GM19239 (cell line): ENCODE results near the gene GRIK3.
"Not testable (repeated sequence)": the region's sequence is repeated elsewhere in the genome, so short reads cannot be mapped to it uniquely, and the experiment has no call there.

Experiments used
- DNase-seq: peaks from one replicate; pipeline ENCODE4 v3.0.0; 2011; ENCODE audit warnings: low spot score; ENCODE audit not compliant: insufficient read length
- FAIRE-seq: peaks from 2 replicates; lab custom pipeline; 2011; peaks lifted over from hg19 to GRCh38; lab: Jason Lieb, UNC

The GRIK3 gene

DNA sequence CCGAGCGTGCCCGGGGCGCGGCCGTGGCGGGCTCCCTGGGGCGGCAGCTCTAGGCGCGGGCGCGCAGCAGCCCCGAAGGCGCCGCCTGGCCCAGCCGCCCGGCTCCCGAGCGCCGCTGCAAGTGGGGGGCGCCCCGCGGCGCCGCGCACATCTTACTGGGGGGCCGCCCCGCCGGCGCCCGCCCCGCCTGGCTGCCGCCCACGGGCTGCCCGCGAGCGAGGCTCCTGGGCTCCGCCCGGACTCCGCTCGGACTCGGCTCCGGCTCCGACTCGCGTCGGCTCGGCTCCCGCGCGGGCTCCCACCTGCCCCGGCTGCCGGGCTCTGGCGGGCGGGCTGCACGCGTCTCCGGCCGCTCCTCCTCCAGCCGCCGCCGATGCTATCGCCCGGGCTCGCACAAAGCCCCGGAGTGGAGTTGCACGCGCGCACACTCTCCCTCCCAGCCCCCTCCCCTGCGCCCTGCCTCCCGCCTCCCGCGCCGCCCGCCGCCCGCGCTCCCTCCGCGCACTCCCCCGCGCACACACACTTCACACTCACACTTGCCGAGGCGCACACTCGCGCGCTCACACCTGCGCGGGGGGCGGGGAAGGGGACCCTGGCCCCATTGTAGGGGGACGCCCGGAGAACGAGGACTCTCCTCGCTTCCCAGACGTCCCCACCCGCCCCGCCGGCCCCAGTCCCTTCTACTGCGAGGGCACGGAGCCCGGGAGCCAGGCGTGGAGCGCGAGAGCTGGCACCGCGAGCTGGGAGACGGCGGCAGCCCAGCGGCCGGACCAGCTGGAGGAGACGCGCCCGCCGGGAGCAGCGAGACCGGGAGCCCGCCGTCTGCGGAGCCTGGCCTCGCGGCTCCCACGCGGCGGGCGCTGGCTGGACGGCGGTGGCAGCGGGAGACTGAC lies at the start of gene GRIK3:
Gene GRIK3, minus strand, starts transcription at position 395 of the 893 bp plus-strand sequence. CDS start 407 bp downstream, outside the sequence.
- no peak for FAIRE-seq
- no peak for DNase-seq

DNA sequence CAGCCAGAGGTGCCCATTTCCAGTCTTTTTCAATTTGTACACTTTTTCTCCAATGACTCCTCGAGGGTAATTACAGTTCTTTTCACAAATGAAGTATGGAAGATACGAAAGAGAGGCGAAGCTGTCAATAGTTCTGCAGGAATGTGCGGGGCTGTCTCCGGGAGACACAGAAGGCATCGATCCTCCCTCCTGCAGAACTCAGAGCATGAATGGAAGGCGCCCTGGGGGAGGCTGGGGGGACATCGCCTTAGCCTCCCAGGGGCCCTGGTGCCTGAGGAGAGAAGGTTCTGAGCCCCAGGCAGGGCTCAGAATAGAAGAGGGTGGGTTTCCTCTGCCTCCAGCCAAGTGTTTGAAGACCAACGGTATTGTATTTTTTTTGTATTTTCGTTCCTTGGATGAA lies 49.7 kb upstream of the GRIK3 start:
- FAIRE-seq (no peak), DNase-seq (no peak)

DNA sequence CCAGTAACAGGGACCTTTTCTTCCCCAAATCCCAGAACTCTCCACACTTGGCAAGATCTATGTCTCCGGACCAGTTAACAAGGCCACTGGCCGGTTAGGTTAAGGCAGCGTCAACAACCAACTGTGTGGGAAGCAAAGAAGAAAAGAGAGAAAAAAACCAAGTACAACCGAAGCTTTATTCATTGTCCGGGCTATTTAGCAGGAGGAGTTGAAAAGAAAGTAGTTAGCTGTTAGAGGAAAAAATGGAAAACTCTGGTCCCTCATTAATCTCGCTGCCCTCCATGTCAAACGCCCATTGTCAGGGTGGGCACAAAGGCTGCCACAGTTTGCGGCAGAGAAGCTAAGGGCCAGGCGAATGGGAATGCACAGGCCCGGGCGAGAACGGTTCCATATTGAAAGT lies 49.3 kb upstream of the GRIK3 start:
- FAIRE-seq (no peak), DNase-seq (no peak)

DNA sequence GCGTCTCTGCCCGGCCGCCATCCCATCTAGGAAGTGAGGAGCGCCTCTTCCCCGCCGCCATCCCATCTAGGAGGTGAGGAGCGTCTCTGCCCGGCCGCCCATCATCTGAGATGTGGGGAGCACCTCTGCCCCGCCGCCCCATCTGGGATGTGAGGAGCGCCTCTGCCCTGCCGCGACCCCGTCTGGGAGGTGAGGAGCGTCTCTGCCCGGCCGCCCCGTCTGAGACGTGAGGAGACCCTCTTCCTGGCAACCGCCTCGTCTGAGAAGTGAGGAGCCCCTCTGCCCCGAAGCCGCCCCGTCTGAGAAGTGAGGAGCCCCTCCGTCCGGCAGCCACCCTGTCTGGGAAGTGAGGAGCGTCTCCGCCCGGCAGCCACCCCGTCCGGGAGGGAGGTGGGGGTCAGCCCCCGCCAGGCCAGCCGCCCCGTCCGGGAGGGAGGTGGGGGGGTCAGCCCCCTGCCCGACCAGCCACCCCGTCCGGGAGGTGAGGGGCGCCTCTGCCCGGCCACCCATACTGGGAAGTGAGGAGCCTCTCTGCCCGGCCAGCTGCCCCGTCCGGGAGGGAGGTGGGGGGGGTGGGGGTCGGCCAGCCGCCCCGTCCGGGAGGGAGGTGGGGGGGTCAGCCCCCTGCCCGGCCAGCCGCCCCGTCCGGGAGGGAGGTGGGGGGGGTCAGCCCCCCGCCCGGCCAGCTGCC lies 46.1 kb upstream of the GRIK3 start:
- not testable (repeated sequence) for DNase-seq, FAIRE-seq

DNA sequence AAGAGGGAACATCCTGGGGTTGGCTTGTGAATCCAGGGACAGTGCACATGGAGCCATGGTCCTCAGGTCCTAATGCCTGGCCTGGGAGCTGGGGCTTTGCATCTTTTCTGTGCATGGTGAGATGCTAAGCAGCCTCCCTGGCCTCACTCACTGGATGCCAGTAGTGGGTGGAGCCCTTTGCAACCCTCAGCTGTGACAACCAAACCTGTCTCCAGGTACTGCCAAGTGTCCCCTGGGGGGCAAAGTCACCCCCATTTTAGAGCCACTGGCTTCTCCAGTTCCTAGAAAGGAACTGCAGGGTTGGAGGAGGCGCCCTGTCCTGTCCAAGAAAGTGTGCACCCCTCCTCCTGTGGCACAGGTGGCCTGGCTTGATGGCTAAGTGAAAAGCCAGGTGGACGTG lies 44.6 kb upstream of the GRIK3 start:
- FAIRE-seq, result no peak
- DNase-seq, result no peak

DNA sequence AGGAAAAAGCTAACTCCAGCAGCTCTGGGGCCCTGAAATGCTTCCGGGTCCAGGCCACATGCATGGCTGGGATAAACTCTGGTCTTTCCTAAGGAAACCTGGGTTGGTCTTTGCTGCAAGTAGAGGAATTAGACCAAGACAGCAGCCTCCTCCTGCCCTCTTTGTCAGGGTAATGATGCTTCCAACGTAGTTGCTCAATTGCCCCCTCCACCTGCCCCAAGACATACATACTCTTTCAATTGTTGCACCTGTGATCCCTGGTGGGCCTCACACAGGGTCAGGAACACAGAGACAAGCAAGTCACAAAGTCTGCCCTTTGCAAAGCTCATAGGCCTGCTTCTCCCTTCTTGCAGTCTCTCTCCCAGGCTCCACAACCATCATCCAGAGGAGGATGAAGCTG lies 41.9 kb upstream of the GRIK3 start:
- DNase-seq (no peak), FAIRE-seq (no peak)

DNA sequence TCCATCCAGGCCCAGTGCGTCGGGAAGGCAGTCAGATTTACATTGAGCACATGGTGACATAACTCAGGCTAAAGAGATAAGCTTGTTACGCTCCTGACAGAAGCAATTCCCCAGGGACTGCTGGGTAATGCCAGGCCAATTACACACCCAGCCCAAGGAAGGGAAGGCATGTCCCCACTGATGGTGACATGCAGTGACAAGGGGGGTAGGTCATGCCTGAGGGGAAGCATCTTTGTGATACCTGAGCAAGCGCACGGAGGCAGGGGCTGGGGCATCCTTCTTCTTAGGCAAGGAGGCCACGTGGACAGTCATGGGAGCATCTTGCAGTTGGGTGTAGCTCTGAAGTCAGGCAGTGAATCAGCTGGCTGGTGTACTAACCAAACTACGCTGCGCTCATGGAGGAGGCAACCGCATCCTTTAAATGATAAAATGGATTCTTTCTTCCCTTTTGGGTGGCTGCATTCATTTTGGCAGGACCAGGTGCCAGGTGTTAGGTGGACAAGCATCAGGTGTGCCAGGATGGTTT lies 39.6 kb upstream of the GRIK3 start:
- no peak for DNase-seq
- FAIRE-seq, result no peak

DNA sequence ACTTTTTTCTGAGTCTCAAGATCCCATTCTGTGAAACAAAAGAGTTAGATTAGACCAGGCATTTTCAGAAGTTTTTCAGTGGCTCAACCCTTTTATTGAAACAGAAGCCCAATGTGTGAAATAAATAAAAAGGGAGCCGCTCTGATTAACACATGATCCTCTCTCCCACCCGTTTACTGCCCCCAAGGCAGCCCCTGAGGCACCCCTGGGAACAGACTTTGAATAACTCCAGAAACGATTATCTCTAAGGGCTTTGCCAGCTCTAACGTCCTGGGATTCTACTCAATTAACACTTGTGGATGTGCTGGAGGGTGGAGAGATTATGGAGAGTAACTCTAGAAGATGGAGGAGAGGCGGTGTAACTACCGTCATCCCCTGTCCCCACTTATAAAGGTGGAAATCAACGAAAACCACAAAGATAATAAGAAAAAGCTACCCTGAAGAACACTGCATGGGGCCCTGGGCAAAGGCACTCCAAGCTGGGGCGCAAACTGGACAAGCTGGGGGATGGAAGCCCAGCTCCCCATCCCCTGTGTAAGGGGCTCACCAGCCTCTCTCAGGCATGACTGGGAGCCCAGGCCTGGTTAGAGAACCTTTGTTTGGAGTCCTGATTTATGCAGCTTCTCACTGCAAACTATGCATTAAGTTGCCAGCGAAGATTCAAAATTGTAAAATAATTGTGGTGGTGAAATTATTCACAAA lies 39.0 kb upstream of the GRIK3 start:
- FAIRE-seq (no peak), DNase-seq (no peak)

DNA sequence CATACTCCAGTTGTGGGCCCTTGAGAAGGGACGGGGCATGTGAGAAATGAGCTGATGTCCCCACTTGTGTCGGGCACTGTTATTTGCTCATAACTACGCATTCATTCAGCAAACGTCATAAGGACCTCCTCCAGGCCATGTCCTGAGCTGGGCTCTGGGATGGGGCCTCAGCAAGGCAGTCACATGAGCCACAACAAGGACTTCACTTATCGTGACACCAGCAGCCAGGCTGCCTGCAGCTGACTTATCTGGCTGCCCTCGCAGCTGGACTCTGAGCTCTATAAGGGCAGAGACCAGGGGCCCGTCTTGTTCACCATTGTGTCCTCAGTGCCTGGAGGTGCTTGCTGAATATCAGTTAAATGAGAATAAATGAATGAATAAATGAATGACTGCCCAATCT lies 37.5 kb upstream of the GRIK3 start:
- DNase-seq (no peak), FAIRE-seq (no peak)

DNA sequence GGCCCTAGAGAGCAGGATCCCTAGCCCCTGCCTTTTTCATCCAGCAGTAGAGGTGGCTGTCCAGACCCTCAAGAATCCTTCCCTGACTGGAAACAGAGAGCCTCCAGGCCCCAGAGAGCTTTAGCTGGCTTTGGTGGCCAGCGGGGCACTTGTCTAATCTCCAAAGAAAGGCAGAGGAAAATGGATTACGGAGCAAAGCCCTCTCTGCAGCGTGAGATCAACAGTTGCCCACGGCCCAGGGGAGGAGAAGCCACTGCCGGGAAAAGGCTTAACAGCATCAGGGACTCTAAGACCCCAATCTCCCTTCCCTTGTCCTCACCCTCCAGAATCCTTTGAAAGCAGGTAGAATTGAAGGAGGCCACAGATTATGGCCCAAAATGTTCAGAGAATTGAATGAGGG lies 35.8 kb upstream of the GRIK3 start:
- no peak for DNase-seq
- no peak for FAIRE-seq

DNA sequence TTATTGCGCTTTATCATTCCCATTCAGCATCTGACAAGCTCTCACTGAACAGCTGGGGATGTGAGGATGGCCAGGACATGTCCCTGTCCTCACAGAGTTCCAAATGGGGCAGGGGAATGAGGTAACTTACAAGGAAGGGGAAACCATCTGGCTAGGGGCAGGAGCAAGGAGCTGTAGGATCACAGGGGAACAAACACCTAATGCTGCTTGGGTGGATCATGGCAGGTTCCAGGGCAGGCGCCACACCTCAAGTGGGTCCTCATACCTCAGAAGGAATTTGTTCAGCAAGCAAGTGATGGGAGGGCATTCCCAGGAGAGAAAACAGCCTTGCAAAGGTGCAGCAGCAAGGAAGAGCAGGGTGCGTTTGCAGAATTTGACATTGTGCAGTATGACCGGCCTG lies 35.1 kb upstream of the GRIK3 start:
- DNase-seq, result no peak
- no peak for FAIRE-seq

DNA sequence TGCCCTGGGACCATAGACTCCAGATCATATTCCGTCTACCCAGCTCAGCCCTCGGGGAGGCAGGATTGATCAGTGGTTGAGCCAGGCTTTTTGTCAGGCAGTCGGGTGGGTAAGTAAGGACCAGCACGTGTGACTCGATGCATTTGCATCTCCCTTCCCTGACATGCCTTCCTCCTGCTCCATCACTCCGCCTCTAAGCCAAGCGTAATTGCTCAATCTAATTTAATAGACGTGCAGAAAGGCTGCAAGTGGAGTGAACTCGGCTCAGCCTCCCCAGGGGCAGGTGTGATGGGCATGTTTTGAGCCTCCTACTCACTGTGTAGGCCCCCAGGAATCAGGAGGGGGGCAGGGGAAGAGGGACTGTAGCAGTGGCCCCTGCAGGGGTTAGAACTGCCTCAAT lies 34.6 kb upstream of the GRIK3 start:
- no peak for FAIRE-seq
- DNase-seq, result no peak

DNA sequence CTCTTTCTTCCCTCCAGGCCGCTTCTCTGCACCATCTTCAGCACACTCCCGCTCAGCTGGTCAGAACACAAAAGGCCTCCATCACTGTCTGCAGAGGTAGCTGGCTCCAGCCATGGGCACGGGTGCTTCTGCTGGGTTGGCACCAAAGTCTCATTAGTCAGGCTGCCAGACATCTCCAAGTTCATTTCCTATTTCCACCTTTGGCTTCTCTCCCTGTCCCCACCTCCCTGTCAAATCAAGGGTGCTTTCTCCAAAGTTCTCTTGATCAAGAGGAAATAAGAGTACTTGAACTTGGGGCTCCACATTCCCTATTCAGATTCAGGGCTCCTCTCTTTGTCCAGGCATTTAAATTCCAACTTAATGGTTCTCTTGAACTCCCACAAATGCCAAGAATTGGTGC lies 33.9 kb upstream of the GRIK3 start:
- DNase-seq, result no peak
- FAIRE-seq, result no peak

DNA sequence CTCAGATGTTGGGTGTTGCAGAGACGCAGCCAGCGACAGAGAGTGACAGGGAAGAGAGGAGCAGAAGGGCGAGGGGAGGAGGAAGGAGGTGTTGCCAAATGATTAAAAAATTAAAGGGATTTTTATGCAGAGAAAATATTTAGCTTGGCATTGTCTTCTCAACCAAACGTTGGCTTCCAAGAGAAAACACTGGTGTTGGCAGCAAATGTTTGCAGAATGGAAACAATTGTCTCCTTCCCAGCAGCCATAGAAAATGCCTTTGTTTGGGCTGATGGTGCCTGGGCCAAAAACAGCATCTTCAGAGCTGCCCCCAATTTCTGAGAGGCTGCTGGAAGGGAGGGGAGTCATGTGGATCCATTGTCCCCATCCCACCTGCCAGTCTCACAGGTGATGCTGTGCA lies 29.7 kb upstream of the GRIK3 start:
- DNase-seq, result no peak
- no peak for FAIRE-seq

DNA sequence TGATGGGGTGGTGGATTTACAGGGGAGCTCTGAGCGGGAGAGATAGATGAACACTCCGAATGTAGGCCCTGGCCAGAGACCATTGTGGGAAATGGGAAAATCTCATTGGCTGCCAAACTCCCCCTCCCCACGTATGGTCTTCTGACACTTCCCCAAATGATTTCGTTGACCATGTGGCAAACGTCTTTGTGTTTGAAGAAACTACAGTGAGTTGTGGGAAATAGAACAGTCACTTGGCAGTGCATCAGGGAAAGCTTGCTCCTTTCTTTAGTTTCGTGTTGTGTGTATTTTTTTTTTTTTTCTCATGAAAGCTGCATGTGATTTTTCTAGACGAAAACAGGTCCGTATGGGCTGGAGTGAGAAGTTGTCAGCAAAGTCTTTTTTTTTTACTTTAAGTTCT lies 25.0 kb upstream of the GRIK3 start:
- no peak for FAIRE-seq

DNA sequence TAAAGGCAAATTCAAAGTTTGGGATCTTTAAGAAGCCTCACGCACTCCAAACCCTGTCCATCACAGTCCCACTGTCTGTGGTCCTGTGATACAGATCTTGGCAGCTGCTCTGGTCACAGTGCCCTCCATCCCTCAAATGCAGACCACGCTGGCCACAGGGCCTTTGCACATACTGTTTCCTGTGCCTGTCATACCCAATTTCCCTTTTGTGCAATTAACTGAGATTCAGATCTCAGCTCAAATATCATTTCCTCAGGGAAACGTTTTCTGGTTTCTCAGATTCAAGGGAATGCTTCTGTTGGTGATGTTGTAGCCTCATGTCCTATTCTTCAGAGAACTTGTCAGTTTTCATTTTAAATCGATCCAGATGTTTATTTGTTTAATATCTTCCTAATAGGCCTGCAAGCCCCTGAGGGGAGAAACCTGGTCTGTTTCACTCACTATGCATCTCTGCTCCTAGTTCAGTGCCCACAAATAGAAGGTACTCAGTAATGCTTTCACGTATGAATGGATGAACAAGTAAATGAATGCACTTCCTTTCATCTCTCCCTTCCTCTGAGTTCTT lies 24.2 kb upstream of the GRIK3 start:
- no peak for DNase-seq
- no peak for FAIRE-seq

More for the DNA sequence above, 25.0 kb upstream of the GRIK3 start:
- DNase-seq, result no peak

DNA sequence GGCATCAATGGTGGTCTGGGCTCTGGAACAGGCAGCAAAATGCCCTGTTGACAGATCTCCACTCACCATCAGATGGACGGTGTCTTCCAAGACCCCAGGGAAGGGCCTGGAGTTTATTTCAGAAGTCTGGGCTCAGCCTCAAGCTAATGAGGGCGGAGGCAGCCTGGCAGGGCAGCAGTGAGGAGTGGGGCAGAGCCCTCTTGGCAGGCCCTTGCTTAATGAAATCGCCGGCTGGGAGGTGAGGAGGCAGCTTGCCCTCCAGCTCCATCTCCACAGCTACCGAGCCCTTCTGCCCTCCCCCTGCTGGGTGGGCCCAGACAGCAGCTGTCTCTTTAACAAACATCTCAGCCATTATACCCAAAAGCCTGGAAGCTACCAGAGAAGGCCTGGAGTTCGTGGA lies 22.0 kb upstream of the GRIK3 start:
- DNase-seq, result no peak
- FAIRE-seq, result no peak

DNA sequence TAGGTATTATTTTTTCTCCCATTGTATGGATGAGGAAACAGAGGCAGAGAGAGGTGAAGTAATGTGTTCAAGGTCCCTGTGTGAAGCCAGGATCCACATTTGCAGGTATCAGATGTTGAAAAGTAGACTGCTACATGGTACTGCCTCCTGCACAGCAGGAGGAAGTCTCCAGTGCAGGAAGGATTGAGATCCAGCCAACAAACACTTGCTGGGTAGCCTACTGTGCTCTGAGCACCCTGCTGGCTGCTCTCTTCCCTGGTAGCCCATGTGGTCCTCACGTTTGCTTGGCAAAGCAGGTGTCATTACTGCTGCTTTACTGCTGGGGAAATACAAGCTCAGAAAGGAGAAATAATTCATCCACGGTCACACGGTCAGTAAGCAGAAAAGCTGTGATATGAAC lies 21.3 kb upstream of the GRIK3 start:
- FAIRE-seq (no peak), DNase-seq (no peak)

DNA sequence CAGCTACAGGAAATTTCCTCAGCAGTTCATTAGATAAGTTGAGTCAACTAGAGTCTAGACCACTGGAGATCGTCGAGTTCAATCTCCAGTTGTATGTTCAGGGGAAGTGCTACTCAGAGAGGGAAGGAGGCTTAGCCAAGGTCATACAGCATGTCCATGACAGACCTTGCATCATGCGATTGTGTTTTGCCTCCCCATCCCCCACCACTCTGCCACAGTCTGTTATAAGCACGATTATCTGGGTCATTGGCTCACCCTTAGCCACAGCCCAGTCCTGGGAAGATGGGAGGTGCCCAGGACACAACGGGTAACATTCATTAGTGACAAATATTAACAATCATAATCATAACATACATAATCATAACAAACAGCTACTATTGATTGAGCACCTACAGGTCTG lies 18.9 kb upstream of the GRIK3 start:
- FAIRE-seq (no peak), DNase-seq (no peak)

DNA sequence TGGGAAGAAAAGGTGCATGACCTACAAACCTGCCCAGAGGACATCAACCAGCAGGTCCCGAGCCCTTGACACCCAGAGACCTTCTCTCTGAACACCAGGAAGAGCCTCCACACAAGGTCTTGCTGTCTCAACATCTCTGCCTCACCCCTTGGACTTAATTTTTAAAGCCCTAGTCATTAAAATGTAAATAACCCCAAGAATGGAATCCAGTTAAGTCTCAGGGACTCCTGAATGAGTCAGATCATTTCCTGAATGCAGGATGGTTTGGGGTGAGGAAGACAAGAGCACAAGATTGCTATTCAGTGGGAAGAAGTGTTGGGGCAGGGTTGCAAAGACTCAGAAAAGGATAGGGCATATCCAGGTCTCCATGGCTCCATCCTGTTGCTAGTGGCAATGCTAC lies 17.8 kb upstream of the GRIK3 start:
- DNase-seq (no peak), FAIRE-seq (no peak)

DNA sequence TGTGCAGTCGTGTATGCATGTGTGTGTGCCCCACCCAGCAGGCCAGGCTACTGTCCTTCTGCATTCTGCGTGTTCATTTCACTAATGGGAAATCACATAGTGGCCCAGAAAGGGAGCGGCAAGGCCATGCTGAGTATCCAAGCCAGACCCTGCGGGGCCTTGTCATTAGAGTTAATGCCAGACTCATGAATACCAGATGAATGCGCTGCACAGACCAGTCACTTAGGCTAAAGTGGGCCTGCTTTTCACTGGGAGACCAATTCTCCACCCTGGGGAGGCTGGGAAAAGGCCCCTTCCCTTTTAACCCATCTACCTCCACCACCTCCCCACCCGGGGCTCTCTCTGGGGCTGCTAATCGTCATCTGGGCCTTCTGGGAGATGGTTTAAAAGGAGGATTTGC lies 17.0 kb upstream of the GRIK3 start:
- FAIRE-seq (no peak), DNase-seq (no peak)
